HCT116 (cell line): ENCODE results near the gene TSPEAR. TPM values are rescaled to one million over a fixed set of nuclear protein-coding genes. Genes with fewer than 3 reads are reported as not detected.

Source experiments
- ATAC-seq: fragments of 200-7000 bp; cut with Tn5 transposase; 2 replicates; pipeline ENCODE4 v1.9.1; 2020; ENCODE audit warnings: mild to moderate bottlenecking, moderate library complexity
- BruUV-seq: library from RNA; stranded (reverse); fragments of 400-500 nt; replicated peaks from 2 replicates; lab custom pipeline; 2021; lab: Mats Ljungman, UMichigan
- CTCF ChIA-PET: fragments of 300-600 bp; sonication (Branson Sonifier 250); formaldehyde crosslinking; loops from one replicate; lab custom pipeline; 2021; ENCODE audit warnings: antibody characterized with exemption; lab: Charles Lee
- POLR2A ChIA-PET: fragments of 300-600, 350-600 bp; sonication (Branson Sonifier 250); formaldehyde crosslinking; loops from one replicate; lab custom pipeline; 2021; ENCODE audit warnings: antibody characterized with exemption; lab: Charles Lee
- RAD21 ChIA-PET, 2 experiments: fragments of 300-600 bp; sonication (Branson Sonifier 250); formaldehyde crosslinking; loops; one replicate each; lab custom pipeline; 2023; ENCODE audit warnings: low total read pairs in 2 of 2; ENCODE audit not compliant: uncharacterized antibody in 2 of 2, unreplicated experiment in 2 of 2, low non-redundant PET in 1 of 2; lab: Charles Lee
- DNase-seq: peaks from one replicate; pipeline ENCODE4 v3.0.0-alpha.2; 2010; ENCODE audit warnings: low read depth, low spot score
- H2AFZ ChIP-seq: fragments of 200-600 bp; shearing (Covaris generic), sonication (generic); 2 replicates; pipeline ENCODE4 v1.6.1; 2017; ENCODE audit warnings: low read depth, mixed run types, mixed read lengths, antibody characterized with exemption, low read length; ENCODE audit not compliant: poor library complexity, severe bottlenecking
- H3K27ac ChIP-seq: 2 replicates; pipeline ENCODE4 v1.5.1; 2012; ENCODE audit warnings: low read depth, low read length
- H3K27me3 ChIP-seq: fragments of 200-600 bp; sonication (generic); 2 replicates; pipeline ENCODE4 v1.6.1; 2016; ENCODE audit warnings: mixed run types, low read length, mixed read lengths; ENCODE audit not compliant: insufficient read depth
- H3K36me3 ChIP-seq, 2 experiments: fragments of 200-500 bp in 1 of 2; fragments of 200-600 bp in 1 of 2; sonication (Bioruptor generic) in 1 of 2; sonication (generic) in 1 of 2; 2 replicates each; pipeline versions ENCODE4 v1.5.1 to v1.6.1; 2014 to 2016; ENCODE audit warnings: low read length in 2 of 2, inconsistent platforms in 1 of 2, mixed read lengths in 1 of 2, mixed run types in 1 of 2; ENCODE audit not compliant: insufficient read depth in 2 of 2, control insufficient read depth in 1 of 2
- H3K4me1 ChIP-seq, 2 experiments: fragments of 200-600 bp in 1 of 2; sonication (generic) in 1 of 2; 2 replicates each; pipeline versions ENCODE4 v1.5.1 to v1.6.1; 2012 to 2017; ENCODE audit warnings: low read length in 2 of 2, inconsistent platforms in 1 of 2, mild to moderate bottlenecking in 1 of 2, mixed read lengths in 1 of 2, mixed run types in 1 of 2, moderate library complexity in 1 of 2; ENCODE audit not compliant: insufficient read depth in 2 of 2, control insufficient read depth in 1 of 2
- H3K4me2 ChIP-seq: fragments of 200-600 bp; sonication (generic); 2 replicates; pipeline ENCODE4 v1.6.1; 2017; ENCODE audit warnings: mixed run types, low read length, mixed read lengths
- H3K4me3 ChIP-seq, 2 experiments: fragments of 200-600 bp in 1 of 2; sonication (generic) in 1 of 2; replicated peaks in 1 of 2; 2 replicates each; pipeline ENCODE4 v1.5.1; 2011 to 2016; ENCODE audit warnings: low read length in 2 of 2, control low read depth in 1 of 2, low read depth in 1 of 2, mild to moderate bottlenecking in 1 of 2, mixed read lengths in 1 of 2, mixed run types in 1 of 2
- H3K79me2 ChIP-seq: fragments of 200-600 bp; sonication (generic); 2 replicates; pipeline ENCODE4 v1.6.1; 2017; ENCODE audit warnings: mild to moderate bottlenecking, mixed run types, low read length, moderate library complexity, mixed read lengths; ENCODE audit not compliant: insufficient read depth
- H3K9ac ChIP-seq: fragments of 200-600 bp; sonication (generic); 2 replicates; pipeline ENCODE4 v1.6.1; 2016; ENCODE audit warnings: low read length, mixed read lengths
- H3K9me2 ChIP-seq: fragments of 200-600 bp; sonication (generic), shearing (Covaris generic); 2 replicates; pipeline ENCODE4 v1.6.1; 2017; ENCODE audit warnings: mixed run types, mild to moderate bottlenecking, moderate library complexity; ENCODE audit not compliant: insufficient read depth
- H3K9me3 ChIP-seq, 2 experiments: fragments of 200-500 bp in 1 of 2; fragments of 200-600 bp in 1 of 2; sonication (Bioruptor generic) in 1 of 2; sonication (generic) in 1 of 2; 2 replicates each; pipeline ENCODE4 v1.6.1; 2014 to 2017; ENCODE audit warnings: low read length in 2 of 2, mixed read lengths in 2 of 2, inconsistent platforms in 1 of 2, low read depth in 1 of 2, mild to moderate bottlenecking in 1 of 2, mixed run types in 1 of 2, moderate library complexity in 1 of 2; ENCODE audit not compliant: control insufficient read depth in 1 of 2, insufficient read depth in 1 of 2
- H4K20me1 ChIP-seq: fragments of 200-600 bp; sonication (generic), shearing (Covaris generic); 2 replicates; pipeline ENCODE4 v1.6.1; 2017; ENCODE audit warnings: mixed run types, mild to moderate bottlenecking, moderate library complexity; ENCODE audit not compliant: insufficient read depth
- EGR1 ChIP-seq: IDR thresholded peaks from 2 replicates; pipeline ENCODE4 v1.6.1; 2012; ENCODE audit warnings: low read depth
- JUND ChIP-seq: IDR thresholded peaks from 2 replicates; pipeline ENCODE4 v1.6.1; 2012
- SRF ChIP-seq: IDR thresholded peaks from 2 replicates; pipeline ENCODE4 v1.6.1; 2012; ENCODE audit warnings: low read depth
- intact Hi-C: fragments of 100-400 bp; cut with micrococcal nuclease; formaldehyde crosslinking; loops from 2 replicates; pipeline ENCODE4 v1.10.0; 2022
- total RNA-seq: library from RNA; stranded (reverse); gene quantifications from one replicate; pipeline ENCODE4 v1.2.1, GENCODE V29; 2021; ENCODE audit not compliant: unreplicated experiment

The TSPEAR gene
- total RNA-seq, 1 experiment from 2014 or later, result not detected

DNA sequence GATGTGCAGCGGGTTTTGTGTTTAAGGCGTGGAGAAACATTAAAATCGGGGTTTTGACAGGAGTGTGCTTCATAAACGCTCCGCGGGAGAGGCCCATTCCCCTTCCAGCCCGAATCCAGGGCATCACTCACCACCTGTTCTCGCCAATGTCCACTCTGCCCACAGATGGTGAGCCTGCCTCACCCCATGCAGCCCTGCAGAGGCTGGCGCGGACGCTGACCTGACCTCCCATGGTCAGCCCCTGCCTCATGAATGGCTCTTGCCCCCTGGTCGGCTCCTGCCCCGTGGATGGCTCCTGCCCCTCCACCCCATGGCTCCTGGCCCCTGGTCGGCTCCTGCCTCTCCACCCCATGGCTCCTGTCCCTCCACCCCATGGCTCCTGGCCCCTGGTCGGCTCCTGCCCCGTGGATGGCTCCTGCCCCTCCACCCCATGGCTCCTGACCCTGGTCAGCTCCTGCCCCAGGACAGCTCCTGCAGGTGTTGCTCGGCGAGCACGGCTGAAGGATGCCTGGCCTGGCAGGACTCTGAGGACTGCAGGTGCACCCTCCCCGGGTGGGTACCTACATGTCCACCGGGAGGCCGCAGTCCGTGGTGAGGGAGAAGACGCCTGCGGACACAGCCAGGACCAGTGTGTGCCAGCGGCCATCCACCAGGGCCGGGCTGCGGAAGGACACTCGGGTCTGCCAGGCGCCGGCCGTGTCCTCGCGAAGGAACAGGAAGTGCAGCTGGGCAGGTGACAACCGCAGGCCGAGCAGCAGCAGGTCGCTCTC is 178.1 kb downstream of the TSPEAR start:
- ATAC-seq (0 out of 2 replicates have a peak, but pooled peaks have one; percentile 18), DNase-seq (no peak)
- Histone ChIP-seq H3K4me2 (no peak overlapping the region), H3K9me2 (no peaks in the 10 kb centered on the region), H3K27ac (no peak overlapping the region), H4K20me1 (no peaks in the 10 kb centered on the region), H3K27me3 (no peaks in the 10 kb centered on the region), H3K36me3 (no peaks in the 10 kb centered on the region), H3K9ac (no peak overlapping the region), H3K79me2 (no peaks in the 10 kb centered on the region), H3K9me3 (no peaks in the 10 kb centered on the region), H3K4me1 (no peaks in the 10 kb centered on the region), H2AFZ (no peak overlapping the region), H3K4me3 (no peak overlapping the region)
- RAD21 ChIA-PET, result no interaction called here
- POLR2A ChIA-PET, result no interaction called here
- BruUV-seq, result no TSS peak
- intact Hi-C loops, result no loop called here
- CTCF ChIA-PET, result no interaction called here
- TF ChIP-seq EGR1 (no peak), JUND (no peak)

DNA sequence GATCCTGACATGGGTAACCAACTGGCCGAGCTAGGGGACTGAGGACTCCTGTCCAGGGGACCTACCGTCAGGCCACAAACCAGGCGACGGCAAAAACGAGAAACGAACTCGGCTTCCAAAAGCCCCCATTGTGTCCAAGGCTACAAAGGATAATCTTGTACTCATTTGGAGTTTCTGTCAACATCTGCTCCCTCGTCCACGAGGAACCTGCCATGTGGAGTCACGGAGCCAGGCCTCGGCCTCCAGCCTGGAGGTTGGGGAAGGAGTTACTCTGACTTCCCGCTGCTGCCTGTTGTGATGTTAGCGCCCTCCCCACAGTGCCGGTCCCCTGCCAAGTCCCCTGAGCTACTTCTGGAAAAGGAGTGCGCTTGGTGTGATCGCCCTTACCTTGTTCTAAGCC is 178.7 kb downstream of the TSPEAR start:
- H3K4me1 ChIP-seq, result no peaks in the 10 kb centered on the region
- TF ChIP-seq SRF, result no peak
- H3K4me3 ChIP-seq, result no peak overlapping the region
- H3K36me3 ChIP-seq, result no peaks in the 10 kb centered on the region
- intact Hi-C loops, result no loop called here
- BruUV-seq, result no TSS peak
- H3K27me3 ChIP-seq, result no peaks in the 10 kb centered on the region
- H2AFZ ChIP-seq, result no peak overlapping the region
- ChIA-PET RAD21 (no interaction called here), POLR2A (no interaction called here), CTCF (interaction anchor here (1.2 kb wide), 1 partner anchor 210 kb away, joined by 3 read pairs; no protein-coding TSS in a partner anchor)
- H3K9me3 ChIP-seq, result no peaks in the 10 kb centered on the region
- H3K79me2 ChIP-seq, result no peaks in the 10 kb centered on the region
- no peaks in the 10 kb centered on the region for H4K20me1 ChIP-seq
- H3K9ac ChIP-seq, result no peak overlapping the region
- DNase-seq, result no peak
- no peak for ATAC-seq
- no peak overlapping the region for H3K27ac ChIP-seq
- no peak overlapping the region for H3K4me2 ChIP-seq
- H3K9me2 ChIP-seq, result no peaks in the 10 kb centered on the region
